IgD-negative memory B cell (primary cell): Measurements from ENCODE around the gene FBLN7. TPM values are rescaled to one million over a fixed set of nuclear protein-coding genes. Genes with fewer than 3 reads are reported as not detected.
"Not testable (repeated sequence)": the region's sequence is repeated elsewhere in the genome, so short reads cannot be mapped to it uniquely, and the experiment has no call there.

ENCODE experiments used
- H3K27ac Mint-ChIP-seq, 3 donors: one replicate each; pipeline ENCODE4 v1.8.0; 2020 to 2022; ENCODE audit warnings: mild to moderate bottlenecking in 3 of 3, mixed read lengths in 3 of 3, moderate library complexity in 1 of 3
- H3K27me3 Mint-ChIP-seq: one replicate; pipeline ENCODE4 v1.8.0; 2021; ENCODE audit warnings: mixed read lengths
- H3K36me3 Mint-ChIP-seq: one replicate; pipeline ENCODE4 v1.8.0; 2020; ENCODE audit warnings: mild to moderate bottlenecking, mixed read lengths
- H3K4me1 Mint-ChIP-seq, 3 donors: one replicate each; pipeline ENCODE4 v1.8.0; 2020 to 2022; ENCODE audit warnings: mixed read lengths in 3 of 3, mild to moderate bottlenecking in 1 of 3
- H3K4me3 Mint-ChIP-seq, 4 donors: one replicate each; pipeline ENCODE4 v1.8.0; 2020 to 2022; ENCODE audit warnings: mild to moderate bottlenecking in 4 of 4, mixed read lengths in 4 of 4, moderate library complexity in 3 of 4
- H3K9me3 Mint-ChIP-seq, 3 donors: one replicate each; pipeline ENCODE4 v1.8.0; 2020 to 2021; ENCODE audit warnings: mixed read lengths in 3 of 3, mild to moderate bottlenecking in 1 of 3
- polyA plus RNA-seq: library from polyadenylated mRNA; unstranded; fragments of 300-500 nt; fragmentation: Illumina TruSeq; gene quantifications from one replicate; pipeline ENCODE4 v1.2.3, GENCODE V29; 2021

FBLN7 gene
- polyA plus RNA-seq: 0.20 TPM

- Mint-ChIP-seq H3K27ac (peak within 1 kb of the TSS in 1 of 3 donors; percentile 39), H3K4me1 (peaks cover 0 to 12% (median 5%) of the 10 kb centered on the region in 3 donors), H3K4me3 (peak within 1 kb of the TSS; percentile 67 to 87 (median 72)), H3K9me3 (peaks cover 0 to 6% (median 0%) of the 10 kb centered on the region in 3 donors), H3K36me3 (peaks cover 2% of the 10 kb centered on the region), H3K27me3 (peaks cover 25% of the 10 kb centered on the region)
These were observed at the start of gene FBLN7 for GRCh38 chr2:112138159-112139032. Gene FBLN7, plus strand, starts transcription at chr2:112138385. Its CDS starts 271 bp downstream, at chr2:112138656.

GRCh38 chr2:112089375-112089774, 48.8 kb upstream of the FBLN7 start:
- H3K27ac Mint-ChIP-seq: peak overlapping the region in 1 of 3 donors; percentile 9
- H3K4me1 Mint-ChIP-seq: peaks cover 16 to 37% (median 28%) of the 10 kb centered on the region in 3 donors
- H3K36me3 Mint-ChIP-seq: peaks cover 13% of the 10 kb centered on the region
- H3K27me3 Mint-ChIP-seq: no peaks in the 10 kb centered on the region
- H3K4me3 Mint-ChIP-seq: no peak overlapping the region
- no peaks in the 10 kb centered on the region for H3K9me3 Mint-ChIP-seq

- Mint-ChIP-seq H3K4me3 (no peak overlapping the region), H3K36me3 (peaks cover 14% of the 10 kb centered on the region)
These were observed 45.7 kb upstream of the FBLN7 start for GRCh38 chr2:112092286-112093041.

GRCh38 chr2:112093216-112093615, 45.0 kb upstream of the FBLN7 start:
- H3K27me3 Mint-ChIP-seq: no peaks in the 10 kb centered on the region
- no peak overlapping the region for H3K27ac Mint-ChIP-seq
- no peaks in the 10 kb centered on the region for H3K9me3 Mint-ChIP-seq
- H3K4me1 Mint-ChIP-seq: peaks cover 10 to 30% (median 11%) of the 10 kb centered on the region in 3 donors
- H3K4me3 Mint-ChIP-seq: no peak overlapping the region
- peaks cover 11% of the 10 kb centered on the region for H3K36me3 Mint-ChIP-seq

More at GRCh38 chr2:112092286-112093041, 45.7 kb upstream of the FBLN7 start:
- H3K27ac Mint-ChIP-seq: no peak overlapping the region
- peaks cover 12 to 34% (median 15%) of the 10 kb centered on the region in 3 donors for H3K4me1 Mint-ChIP-seq
- H3K27me3 Mint-ChIP-seq: no peaks in the 10 kb centered on the region
- no peaks in the 10 kb centered on the region for H3K9me3 Mint-ChIP-seq

- Mint-ChIP-seq H3K9me3 (no peaks in the 10 kb centered on the region), H3K4me1 (peaks cover 8 to 21% (median 11%) of the 10 kb centered on the region in 3 donors), H3K27ac (no peak overlapping the region), H3K36me3 (peaks cover 10% of the 10 kb centered on the region), H3K27me3 (no peaks in the 10 kb centered on the region), H3K4me3 (peak overlapping the region in 1 of 4 donors; percentile 39)
These were observed 42.5 kb upstream of the FBLN7 start for GRCh38 chr2:112095681-112096080.

- peaks cover 10% of the 10 kb centered on the region for H3K36me3 Mint-ChIP-seq
- peak overlapping the region in 1 of 4 donors; percentile 39 for H3K4me3 Mint-ChIP-seq
- no peaks in the 10 kb centered on the region for H3K9me3 Mint-ChIP-seq
- H3K27ac Mint-ChIP-seq: peak overlapping the region in 2 of 3 donors; percentile 14 to 94
- no peaks in the 10 kb centered on the region for H3K27me3 Mint-ChIP-seq
- H3K4me1 Mint-ChIP-seq: peaks cover 8 to 21% (median 11%) of the 10 kb centered on the region in 3 donors
These were observed 42.1 kb upstream of the FBLN7 start for GRCh38 chr2:112096098-112096497.

GRCh38 chr2:112108178-112108832, 29.9 kb upstream of the FBLN7 start:
- no peaks in the 10 kb centered on the region for H3K4me1 Mint-ChIP-seq
- no peaks in the 10 kb centered on the region for H3K27me3 Mint-ChIP-seq
- no peak overlapping the region for H3K4me3 Mint-ChIP-seq
- H3K36me3 Mint-ChIP-seq: peaks cover 46% of the 10 kb centered on the region
- H3K27ac Mint-ChIP-seq: no peak overlapping the region
- peaks cover 3 to 6% (median 4%) of the 10 kb centered on the region in 3 donors for H3K9me3 Mint-ChIP-seq

- peak overlapping the region in 2 of 4 donors; percentile 7 to 23 for H3K4me3 Mint-ChIP-seq
- H3K27ac Mint-ChIP-seq: peak overlapping the region in 1 of 3 donors; percentile 2
- no peaks in the 10 kb centered on the region for H3K27me3 Mint-ChIP-seq
- H3K4me1 Mint-ChIP-seq: no peaks in the 10 kb centered on the region
- peaks cover 42% of the 10 kb centered on the region for H3K36me3 Mint-ChIP-seq
- H3K9me3 Mint-ChIP-seq: peaks cover 3 to 6% (median 4%) of the 10 kb centered on the region in 3 donors
These were observed 28.9 kb upstream of the FBLN7 start for GRCh38 chr2:112109278-112109677.

GRCh38 chr2:112110966-112111365, 27.2 kb upstream of the FBLN7 start:
- H3K27ac Mint-ChIP-seq: peak overlapping the region in 1 of 3 donors; percentile 68
- no peak overlapping the region for H3K4me3 Mint-ChIP-seq
- peaks cover 3 to 6% (median 4%) of the 10 kb centered on the region in 3 donors for H3K9me3 Mint-ChIP-seq
- no peaks in the 10 kb centered on the region for H3K27me3 Mint-ChIP-seq
- H3K36me3 Mint-ChIP-seq: peaks cover 42% of the 10 kb centered on the region
- no peaks in the 10 kb centered on the region for H3K4me1 Mint-ChIP-seq

GRCh38 chr2:112113354-112113753, 24.8 kb upstream of the FBLN7 start:
- not testable (repeated sequence) for H3K27ac Mint-ChIP-seq, H3K4me3 Mint-ChIP-seq, H3K27me3 Mint-ChIP-seq, H3K9me3 Mint-ChIP-seq, H3K4me1 Mint-ChIP-seq
- H3K36me3 Mint-ChIP-seq: peaks cover 32% of the 10 kb centered on the region

GRCh38 chr2:112118148-112118547, 20.0 kb upstream of the FBLN7 start:
- Mint-ChIP-seq H3K27me3 (no peaks in the 10 kb centered on the region), H3K27ac (no peak overlapping the region), H3K9me3 (no peaks in the 10 kb centered on the region), H3K4me1 (peaks cover 0 to 3% (median 0%) of the 10 kb centered on the region in 3 donors), H3K36me3 (peaks cover 4% of the 10 kb centered on the region), H3K4me3 (no peak overlapping the region)

GRCh38 chr2:112121682-112122254, 16.4 kb upstream of the FBLN7 start:
- Mint-ChIP-seq H3K4me3 (no peak overlapping the region), H3K27me3 (no peaks in the 10 kb centered on the region), H3K4me1 (peaks cover 0 to 3% (median 0%) of the 10 kb centered on the region in 3 donors), H3K27ac (no peak overlapping the region), H3K9me3 (no peaks in the 10 kb centered on the region), H3K36me3 (peaks cover 5% of the 10 kb centered on the region)

- Mint-ChIP-seq H3K27ac (no peak overlapping the region), H3K9me3 (peaks cover 3 to 26% (median 6%) of the 10 kb centered on the region in 3 donors), H3K4me1 (peaks cover 0 to 5% (median 0%) of the 10 kb centered on the region in 3 donors), H3K36me3 (peaks cover 10% of the 10 kb centered on the region), H3K27me3 (no peaks in the 10 kb centered on the region), H3K4me3 (no peak overlapping the region)
These were observed 9.1 kb upstream of the FBLN7 start for GRCh38 chr2:112129060-112129459.

- Mint-ChIP-seq H3K9me3 (peaks cover 3 to 18% (median 4%) of the 10 kb centered on the region in 3 donors), H3K4me1 (peaks cover 0 to 9% (median 7%) of the 10 kb centered on the region in 3 donors), H3K4me3 (no peak overlapping the region), H3K27ac (no peak overlapping the region), H3K27me3 (peaks cover 19% of the 10 kb centered on the region), H3K36me3 (peaks cover 4% of the 10 kb centered on the region)
These were observed 4.8 kb upstream of the FBLN7 start for GRCh38 chr2:112133344-112133743.
